Esophagus mucosa (tissue), 1 donor: ENCODE measurements around the gene DRC1. TPM values are rescaled to one million over a fixed set of nuclear protein-coding genes. Genes with fewer than 3 reads are reported as not detected.

ENCODE experiments used
- ATAC-seq: fragments of 200-7000 bp; cut with Tn5 transposase; one replicate; pipeline ENCODE4 v1.9.1; 2020
- total RNA-seq: library from RNA; stranded (reverse); gene quantifications from one replicate; pipeline ENCODE4 v1.2.4, GENCODE V29; 2023
- donor health status: DM: yes; HTN: yes; CAD: no.

The DRC1 gene
- total RNA-seq, 1 donor from 2014 or later = not detected

GRCh38 chr2:26449278-26450030, 47.7 kb downstream of the DRC1 start:
- no peak for ATAC-seq

- no peak for ATAC-seq
These were observed 48.4 kb downstream of the DRC1 start for GRCh38 chr2:26450031-26450635.

GRCh38 chr2:26451700-26452099, 50.0 kb downstream of the DRC1 start:
- ATAC-seq = no peak

- ATAC-seq = no peak
These were observed 52.0 kb downstream of the DRC1 start for GRCh38 chr2:26453421-26454329.

- ATAC-seq = no peak
These were observed 52.9 kb downstream of the DRC1 start for GRCh38 chr2:26454561-26455001.

- ATAC-seq = peak; percentile 10
These were observed 53.4 kb downstream of the DRC1 start for GRCh38 chr2:26455037-26455669.

GRCh38 chr2:26455670-26456439, 54.1 kb downstream of the DRC1 start:
- ATAC-seq = peak; percentile 61

- ATAC-seq = peak; percentile 21
These were observed 54.9 kb downstream of the DRC1 start for GRCh38 chr2:26456440-26457250.

GRCh38 chr2:26457251-26457666, 55.5 kb downstream of the DRC1 start:
- no peak for ATAC-seq

GRCh38 chr2:26457695-26458364, 56.1 kb downstream of the DRC1 start:
- ATAC-seq = no peak

GRCh38 chr2:26458365-26459042, 56.8 kb downstream of the DRC1 start:
- no peak for ATAC-seq

- ATAC-seq = no peak
These were observed 58.4 kb downstream of the DRC1 start for GRCh38 chr2:26459991-26460612.

GRCh38 chr2:26460613-26461031, 58.9 kb downstream of the DRC1 start:
- ATAC-seq = no peak

- ATAC-seq = no peak
These were observed 59.9 kb downstream of the DRC1 start for GRCh38 chr2:26461601-26462023.

- ATAC-seq = no peak
These were observed 60.4 kb downstream of the DRC1 start for GRCh38 chr2:26462100-26462499.

- ATAC-seq = peak; percentile 53
These were observed 61.0 kb downstream of the DRC1 start for GRCh38 chr2:26462511-26463243.

GRCh38 chr2:26463244-26464192, 61.8 kb downstream of the DRC1 start:
- no peak for ATAC-seq
